Activated CD4-positive, alpha-beta T cell treated with anti-CD3 and anti-CD28 coated beads, Interleukin-10, Interleukin-2, amounts not matched to agents 100 ng/mL and 50 ng/mL, durations not matched to agents 16 hours and 8 hours (primary cell): ENCODE measurements around the gene PDK2.

Experiments used
- DNase-seq: peaks from one replicate; pipeline ENCODE4 v3.0.0-alpha.2; 2020

The PDK2 gene

GRCh38 chr17:50139950-50140885, 45.1 kb downstream of the PDK2 start:
- peak; percentile 86 for DNase-seq

DNA sequence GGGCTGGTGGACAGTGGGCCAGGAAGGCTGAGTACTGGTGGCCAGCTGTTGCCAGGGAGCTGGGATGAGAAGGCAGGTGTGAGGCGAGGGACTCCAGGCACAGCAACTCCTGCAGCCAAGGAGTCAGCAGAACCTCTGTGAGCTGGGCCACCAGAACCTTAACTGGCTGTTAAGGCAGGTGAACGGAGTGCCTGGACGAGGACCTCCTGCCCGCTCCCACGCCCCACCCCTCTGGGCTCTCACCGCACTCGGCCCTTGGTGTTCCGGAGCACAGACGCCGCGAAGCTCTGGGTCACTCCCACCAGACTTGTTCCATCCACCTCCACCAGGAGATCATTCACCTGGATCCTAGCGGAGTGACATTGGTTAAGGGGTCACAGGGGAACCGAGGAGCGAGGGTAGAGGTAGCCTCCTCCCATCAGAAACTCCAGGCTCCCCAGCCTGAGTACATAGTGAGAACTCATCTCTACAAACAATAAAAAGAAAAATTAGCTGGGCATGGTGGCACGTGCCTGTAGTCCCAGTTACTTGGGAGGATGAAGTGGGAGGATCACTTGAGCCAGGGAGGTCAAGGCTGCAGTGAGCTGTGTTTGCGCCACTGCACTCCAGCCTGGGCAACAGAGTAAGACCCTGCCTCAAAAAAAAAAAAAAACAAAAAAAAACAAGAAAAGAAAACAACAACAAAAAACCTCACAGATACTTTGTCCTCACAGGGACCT, 46.0 kb downstream of the PDK2 start:
- DNase-seq: no peak

DNA sequence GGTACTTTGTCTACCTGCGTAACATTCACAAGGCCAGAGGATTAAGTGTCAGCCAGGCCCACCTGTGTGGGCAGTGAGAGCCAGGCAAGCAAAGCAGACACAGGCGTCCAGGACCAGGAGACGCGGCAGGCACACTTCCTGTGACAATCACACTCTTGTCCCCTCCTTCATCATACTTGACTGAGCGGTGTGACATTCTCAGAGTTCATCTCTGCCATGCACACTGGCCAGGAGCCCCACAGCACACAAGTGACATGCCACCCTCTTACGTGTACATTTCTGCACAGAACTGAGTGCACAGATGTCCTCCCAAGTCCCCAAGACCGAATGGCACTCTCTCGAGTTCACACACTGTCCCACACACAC, 46.6 kb downstream of the PDK2 start:
- DNase-seq: no peak

GRCh38 chr17:50143461-50144176, 48.5 kb downstream of the PDK2 start:
- DNase-seq: no peak

DNA sequence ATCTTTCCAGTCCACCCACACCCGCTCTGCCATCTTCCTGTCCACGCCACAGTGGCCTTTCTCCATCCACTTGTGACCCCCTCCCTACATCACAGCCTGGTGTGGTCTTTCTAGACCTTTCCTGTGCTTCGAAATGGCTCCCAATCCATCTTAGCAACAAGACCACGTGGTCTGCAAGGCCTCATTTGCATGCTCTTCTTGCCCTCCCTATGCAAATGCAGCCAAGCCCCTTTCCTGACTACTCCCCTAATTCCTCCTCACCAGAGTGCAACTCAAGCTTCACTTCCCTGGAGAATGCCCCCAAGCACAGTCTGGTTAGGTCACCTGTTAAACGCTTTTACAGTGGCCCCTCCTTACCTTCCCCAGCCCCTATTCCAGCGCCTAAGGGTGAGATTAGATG, 49.2 kb downstream of the PDK2 start:
- no peak for DNase-seq

- DNase-seq: no peak
Observed at GRCh38 chr17:50144845-50145531, 49.8 kb downstream of the PDK2 start.

DNA sequence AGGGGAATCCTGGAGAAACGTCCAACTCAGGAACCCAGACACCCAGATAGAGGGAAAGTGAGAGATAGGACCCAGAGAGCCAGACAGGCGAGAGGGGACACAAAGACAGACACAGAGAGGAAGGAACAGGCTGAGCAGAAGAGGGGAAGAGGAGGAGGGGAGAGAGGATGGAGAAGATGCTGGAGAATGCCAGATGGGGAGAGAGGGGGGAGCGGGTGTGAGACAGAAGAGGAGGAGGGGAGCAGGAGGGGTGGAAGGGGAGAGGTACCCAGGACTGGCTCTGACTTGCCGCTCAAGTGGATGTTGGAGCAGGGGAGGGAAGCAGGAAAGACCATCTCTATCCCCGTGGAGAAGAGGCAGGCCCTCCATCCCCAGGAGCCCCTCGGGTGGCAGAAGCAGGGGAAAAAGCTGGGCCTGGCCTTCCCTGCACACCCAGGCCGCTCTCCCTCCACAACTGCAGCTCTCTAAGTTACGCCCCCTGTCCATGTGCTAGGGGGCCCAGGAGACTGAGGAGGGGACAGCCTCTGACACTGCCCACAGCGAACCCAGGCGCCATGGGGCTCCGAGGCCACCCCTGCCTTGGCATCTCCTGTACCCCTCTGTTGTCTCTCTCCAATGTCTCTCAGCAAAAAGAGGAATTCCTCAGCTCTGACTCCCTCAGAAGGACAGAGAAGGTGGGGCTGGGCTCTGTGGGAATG, 50.5 kb downstream of the PDK2 start:
- DNase-seq: no peak

DNA sequence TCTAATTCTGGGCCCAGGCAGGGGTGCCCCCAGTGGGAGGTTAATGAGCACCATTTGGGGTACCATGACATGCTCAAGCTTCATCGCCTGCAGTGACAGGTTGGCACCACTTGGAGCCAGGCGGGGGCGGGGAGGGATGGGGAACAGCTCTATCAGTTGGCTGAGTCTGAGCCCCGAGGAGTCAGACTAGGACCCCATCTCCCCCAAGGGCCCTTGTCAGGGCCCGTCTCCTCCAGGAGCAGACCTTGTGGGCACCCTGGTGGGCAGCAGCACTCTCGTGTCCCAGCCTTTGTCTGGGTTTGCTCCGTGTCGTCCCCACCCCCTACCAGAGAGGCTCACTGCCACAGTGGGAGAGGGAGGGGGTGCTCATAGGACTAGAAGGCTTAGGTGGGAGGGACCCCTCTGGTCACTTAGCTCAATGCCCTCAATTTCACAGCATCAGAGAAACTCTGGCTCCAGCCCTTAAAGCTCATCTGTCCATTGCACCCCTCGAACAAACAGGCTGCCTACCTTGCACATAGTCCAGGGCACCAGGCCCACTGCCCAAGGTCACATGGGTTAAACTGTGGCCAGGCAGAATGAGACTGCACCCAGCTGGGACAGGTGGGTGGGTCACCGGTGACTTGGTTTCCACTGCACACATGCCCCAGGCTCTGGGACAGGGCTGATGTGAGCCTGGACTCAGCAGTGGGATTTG, 51.2 kb downstream of the PDK2 start:
- DNase-seq: peak; percentile 34

DNA sequence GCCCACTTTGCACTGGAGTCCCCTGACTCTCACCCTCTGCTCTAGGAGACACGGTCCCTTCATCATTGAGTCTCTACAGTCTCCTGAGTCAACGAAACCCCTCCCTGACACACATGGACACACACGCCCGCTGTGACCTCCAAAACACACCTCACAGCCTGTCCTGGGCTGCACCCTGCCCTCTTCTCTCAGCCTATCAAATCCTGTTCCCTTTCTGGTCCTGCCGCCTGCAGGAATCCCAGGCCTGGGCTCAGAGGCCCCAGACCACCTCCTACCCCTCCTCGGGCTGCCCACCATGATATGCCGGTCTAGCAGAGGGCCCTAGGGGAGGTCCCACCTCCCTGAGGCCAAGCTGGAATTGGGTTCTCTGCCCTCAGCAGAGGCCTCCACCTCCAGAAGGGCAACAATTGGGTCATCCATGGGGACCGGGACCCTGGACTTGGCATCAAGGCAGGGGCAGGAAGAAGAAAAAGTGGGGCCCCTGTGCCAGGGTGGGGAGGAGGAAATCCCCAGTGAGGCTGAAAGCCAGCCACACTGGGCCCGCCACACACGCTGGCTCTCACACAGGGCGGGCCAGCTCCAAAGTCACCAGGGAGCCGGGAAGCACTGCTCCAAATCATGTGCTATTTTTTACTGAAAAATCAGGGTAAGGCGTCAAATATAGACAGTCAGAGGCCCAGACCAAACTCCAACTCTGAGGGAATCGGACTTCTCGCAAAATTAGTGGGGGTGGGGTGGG, 51.9 kb downstream of the PDK2 start:
- DNase-seq: no peak

GRCh38 chr17:50147841-50148225, 52.7 kb downstream of the PDK2 start:
- no peak for DNase-seq

DNA sequence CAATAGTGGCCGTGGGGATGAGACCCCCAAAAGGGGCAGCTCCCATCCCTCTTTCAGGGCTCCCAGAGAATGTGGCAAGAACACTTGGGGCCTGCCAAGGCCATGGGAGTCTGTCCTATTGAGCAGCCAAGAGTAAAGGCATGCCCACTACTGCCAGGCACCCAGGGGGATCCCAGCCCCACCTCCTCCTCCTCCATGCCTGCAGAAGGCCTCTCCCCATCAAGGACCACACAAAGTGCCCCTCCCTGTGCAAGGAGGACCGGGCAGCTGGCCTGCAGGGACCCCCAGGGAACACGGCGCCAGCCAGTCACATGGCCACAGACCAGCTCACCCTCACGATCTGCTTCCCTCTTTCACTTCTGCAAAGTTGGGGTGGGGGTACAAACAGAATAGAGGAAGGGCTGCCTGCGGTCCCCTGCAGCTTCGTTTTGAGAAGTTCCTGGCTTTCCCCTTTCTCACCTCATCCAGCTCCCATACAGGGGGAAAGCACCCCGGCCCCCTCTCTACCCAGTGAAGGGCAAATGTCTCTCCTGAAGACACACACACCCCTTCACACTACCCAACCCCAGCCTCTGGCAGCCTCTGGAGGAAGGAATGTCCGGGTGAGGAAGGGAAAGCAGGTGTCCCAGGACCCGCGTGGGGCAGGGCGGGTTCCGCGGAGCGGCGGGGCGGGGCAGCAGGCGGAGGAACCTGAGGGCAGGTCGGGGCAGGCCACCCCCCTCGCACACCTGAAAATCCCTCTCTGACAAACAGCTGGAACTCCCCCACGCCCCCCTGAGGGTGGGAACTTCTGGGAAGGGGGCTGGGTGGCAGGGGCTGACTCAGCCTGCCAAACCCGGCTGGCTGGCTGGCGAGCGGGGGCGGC, 53.3 kb downstream of the PDK2 start:
- peak; percentile 77 for DNase-seq

- no peak for DNase-seq
Observed at GRCh38 chr17:50149091-50149416, 53.9 kb downstream of the PDK2 start.

- DNase-seq: peak; percentile 66
Observed at GRCh38 chr17:50149417-50150353, 54.5 kb downstream of the PDK2 start.

GRCh38 chr17:50150354-50151040, 55.3 kb downstream of the PDK2 start, which contains the start of gene PPP1R9B:
Gene PPP1R9B (minus strand): TSS chr17:50150677. CDS start chr17:50150513, 164 bp downstream.
- DNase-seq: peak; percentile 23

DNA sequence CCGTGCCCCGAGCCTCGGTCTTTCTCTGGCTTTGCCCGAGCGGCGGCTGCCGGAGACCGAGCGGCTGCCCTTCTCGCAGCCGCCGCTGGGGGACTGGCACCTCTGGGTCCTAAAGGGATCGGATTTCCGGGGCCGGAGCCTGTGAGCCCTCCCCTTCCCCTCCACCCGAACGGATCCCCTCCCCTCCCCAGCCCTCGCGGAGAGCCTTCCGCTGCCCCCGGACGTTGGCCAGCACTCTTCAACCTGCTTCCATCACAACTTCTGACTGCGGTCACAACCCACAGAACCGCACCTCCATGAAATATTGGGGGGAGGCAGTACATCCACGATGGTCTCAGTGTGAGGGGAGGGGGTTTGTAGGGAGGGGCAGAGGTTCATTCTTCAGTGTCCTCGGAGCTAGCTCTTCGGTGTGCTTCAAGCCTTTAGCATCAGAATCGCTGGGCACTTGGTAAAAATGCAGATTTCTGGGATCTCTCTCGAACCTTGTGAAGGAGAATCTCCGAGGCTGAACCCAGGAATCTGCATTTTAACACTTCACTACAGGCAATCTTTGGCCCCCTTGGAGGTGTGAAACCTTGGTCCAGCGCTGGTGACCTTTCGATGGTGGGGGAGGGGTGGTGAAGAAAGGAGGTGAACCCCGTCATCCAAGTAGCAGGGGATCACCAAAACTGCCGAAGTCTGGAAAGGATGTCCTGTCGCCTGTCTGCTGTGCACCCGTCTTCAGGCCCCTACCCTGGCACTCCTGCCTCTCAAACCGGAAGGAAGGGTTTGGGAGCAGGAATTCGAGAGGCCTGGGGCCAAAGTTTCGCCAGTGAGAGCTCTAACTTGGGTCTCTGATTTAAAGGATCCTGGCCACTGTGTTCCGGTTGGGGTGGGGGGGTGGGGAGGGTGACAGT, 56.1 kb downstream of the PDK2 start:
- DNase-seq: peak; percentile 96

DNA sequence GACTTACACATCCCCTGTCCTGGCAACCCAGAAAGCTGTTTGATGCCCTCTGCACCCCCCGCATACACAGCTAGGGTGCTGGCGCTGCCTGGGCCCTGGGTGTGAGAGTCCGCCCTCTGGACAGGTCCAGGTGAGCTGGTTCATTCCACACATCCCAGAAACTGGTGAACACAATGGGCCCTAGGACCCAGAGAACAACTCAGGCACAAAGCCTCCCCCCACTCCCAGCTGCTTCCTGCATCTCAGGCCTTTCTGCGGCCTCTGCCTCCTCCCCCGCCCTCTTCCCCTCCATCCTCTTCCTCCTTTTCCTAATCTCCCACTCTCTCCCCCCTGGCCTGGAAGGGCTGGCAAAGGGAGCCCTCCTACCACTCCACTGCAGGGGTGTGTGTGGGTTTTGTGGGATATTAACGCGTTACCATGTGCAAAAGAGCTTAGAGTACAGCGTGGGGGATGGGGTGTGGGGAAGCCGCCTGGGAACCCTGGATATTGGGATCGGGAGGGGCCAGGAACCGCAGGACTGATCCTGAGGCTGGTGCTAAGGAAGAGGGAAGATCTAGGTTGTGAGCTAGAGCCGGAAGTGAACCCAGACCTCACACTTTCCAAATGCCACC, 56.9 kb downstream of the PDK2 start:
- DNase-seq: peak; percentile 78

DNA sequence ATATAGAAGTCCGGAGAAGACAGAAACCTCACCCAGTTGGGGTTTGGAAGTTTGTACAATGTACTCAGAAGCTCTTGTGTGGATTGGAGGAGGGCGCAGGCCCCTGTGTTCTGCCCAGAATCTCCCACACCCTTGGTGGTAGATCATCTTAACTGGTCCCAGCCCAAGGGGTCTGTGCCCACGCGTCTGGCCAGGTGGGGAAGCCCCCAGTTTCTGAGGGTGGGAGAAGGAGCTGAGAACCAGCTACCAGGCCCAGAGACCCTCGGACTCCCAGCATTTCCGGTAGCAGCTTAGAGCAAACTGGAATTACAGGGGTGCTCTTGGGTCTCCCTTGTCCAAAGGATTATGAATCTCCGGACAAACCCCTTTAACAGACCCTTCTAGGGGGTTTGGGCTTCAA, 57.6 kb downstream of the PDK2 start:
- DNase-seq: no peak
